GM19193 (cell line): ENCODE data around the gene SOX8.

Experiments
- POLR2A ChIP-seq: IDR thresholded peaks from 4 replicates; pipeline ENCODE4 v1.6.1; 2011; ENCODE audit not compliant: insufficient read depth, insufficient read length; ENCODE audit errors: extremely low read depth

Gene SOX8

GRCh38 chr16:990516-991291 is 9.1 kb downstream of the SOX8 start:
- no peak for TF ChIP-seq POLR2A

GRCh38 chr16:991345-991744 is 9.8 kb downstream of the SOX8 start:
- TF ChIP-seq POLR2A: no peak

- TF ChIP-seq POLR2A: no peak
These were observed 10.2 kb downstream of the SOX8 start for GRCh38 chr16:991773-992172.

GRCh38 chr16:993731-994130 is 12.2 kb downstream of the SOX8 start:
- TF ChIP-seq POLR2A: no peak

GRCh38 chr16:995087-995486 is 13.5 kb downstream of the SOX8 start:
- no peak for TF ChIP-seq POLR2A

- no peak for TF ChIP-seq POLR2A
These were observed 14.2 kb downstream of the SOX8 start for GRCh38 chr16:995783-996182.

GRCh38 chr16:996681-997080 is 15.1 kb downstream of the SOX8 start:
- no peak for TF ChIP-seq POLR2A

- no peak for TF ChIP-seq POLR2A
These were observed 16.0 kb downstream of the SOX8 start for GRCh38 chr16:997440-998051.

- TF ChIP-seq POLR2A: no peak
These were observed 16.6 kb downstream of the SOX8 start for GRCh38 chr16:998211-998610.

GRCh38 chr16:998615-999014 is 17.0 kb downstream of the SOX8 start:
- TF ChIP-seq POLR2A: no peak

- TF ChIP-seq POLR2A: no peak
These were observed 18.1 kb downstream of the SOX8 start for GRCh38 chr16:999677-1000076.

GRCh38 chr16:1000608-1001007 is 19.0 kb downstream of the SOX8 start:
- TF ChIP-seq POLR2A: no peak

- TF ChIP-seq POLR2A: no peak
These were observed 19.5 kb downstream of the SOX8 start for GRCh38 chr16:1001096-1001495.

GRCh38 chr16:1002399-1003166 is 21.0 kb downstream of the SOX8 start:
- TF ChIP-seq POLR2A: no peak

GRCh38 chr16:1003391-1004347 is 22.1 kb downstream of the SOX8 start:
- TF ChIP-seq POLR2A: no peak

GRCh38 chr16:1005286-1005685 is 23.7 kb downstream of the SOX8 start:
- TF ChIP-seq POLR2A: no peak

GRCh38 chr16:1006781-1007180 is 25.2 kb downstream of the SOX8 start:
- TF ChIP-seq POLR2A: no peak
